K562 (cell line): Measurements from ENCODE around the gene SACS. TPM values are rescaled to one million over a fixed set of nuclear protein-coding genes. Genes with fewer than 3 reads are reported as not detected.

Experiments used
- ATAC-seq: fragments of 200-7000 bp; cut with Tn5 transposase; 3 replicates; pipeline ENCODE4 v1.9.1; 2020; ENCODE audit warnings: moderate library complexity
- BruUV-seq: library from RNA; stranded (reverse); fragments of 400-500 nt; replicated peaks from 2 replicates; lab custom pipeline; 2021; lab: Mats Ljungman, UMichigan
- CTCF ChIA-PET: fragments of 300-600 bp; formaldehyde crosslinking; extraction: SDS; loops from one replicate; lab custom pipeline; 2021; ENCODE audit warnings: low intra/inter-chr PET ratio; lab: Yijun Ruan, JAX
- POLR2A ChIA-PET: fragments of 300-600, 350-650 bp; sonication (Branson Sonifier 250); formaldehyde crosslinking; extraction: SDS; loops from one replicate; lab custom pipeline; 2021; ENCODE audit warnings: antibody characterized with exemption, inconsistent platforms; lab: Yijun Ruan, JAX
- DNase-seq, 4 experiments: peaks; one replicate each; pipeline versions ENCODE4 v3.0.0 to v3.0.0-alpha.2; 2011 to 2018; ENCODE audit warnings: low spot score in 3 of 4, mixed read lengths in 3 of 4; ENCODE audit errors: extremely low read depth in 1 of 4
- FAIRE-seq: peaks from 2 replicates; lab custom pipeline; 2011; peaks lifted over from hg19 to GRCh38; lab: Jason Lieb, UNC
- H2AFZ ChIP-seq: 2 replicates; pipeline ENCODE4 v1.6.0; 2011; ENCODE audit warnings: low read depth, low read length, control low read depth, inconsistent platforms
- H3K27ac ChIP-seq: fragments of 200-600 bp; 3 replicates; pipeline ENCODE4 v1.8.0; 2011; ENCODE audit warnings: low read depth, mild to moderate bottlenecking, control low read depth, inconsistent platforms, low read length, moderate library complexity, mixed read lengths; ENCODE audit errors: extremely low read depth
- H3K27me3 ChIP-seq, 2 experiments: fragments of 300-600 bp in 1 of 2; 2 replicates in 1 of 2; 3 replicates in 1 of 2; pipeline versions ENCODE4 v1.6.0 to v1.8.0; 2011; ENCODE audit warnings: inconsistent platforms in 2 of 2, low read length in 2 of 2, mild to moderate bottlenecking in 1 of 2, mixed read lengths in 1 of 2, moderate library complexity in 1 of 2; ENCODE audit not compliant: control insufficient read depth in 2 of 2, insufficient read depth in 2 of 2
- H3K36me3 ChIP-seq: fragments of 300-600 bp; 3 replicates; pipeline ENCODE4 v1.8.0; 2011; ENCODE audit warnings: mild to moderate bottlenecking, low read length, inconsistent platforms; ENCODE audit not compliant: control insufficient read depth, insufficient read depth
- H3K4me1 ChIP-seq, 2 experiments: fragments of 200-600 bp in 1 of 2; replicated peaks in 1 of 2; 2 replicates in 1 of 2; 3 replicates in 1 of 2; pipeline versions ENCODE4 v1.5.1 to v1.8.0; 2011; ENCODE audit warnings: inconsistent platforms in 2 of 2, low read length in 2 of 2, mild to moderate bottlenecking in 1 of 2, mixed read lengths in 1 of 2, moderate library complexity in 1 of 2; ENCODE audit not compliant: control insufficient read depth in 2 of 2, insufficient read depth in 2 of 2
- H3K4me2 ChIP-seq: 2 replicates; pipeline ENCODE4 v1.6.1; 2011; ENCODE audit warnings: low read length, control low read depth, inconsistent platforms, mixed read lengths; ENCODE audit not compliant: insufficient read depth
- H3K4me3 ChIP-seq: fragments of 200-600 bp; sonication (generic), shearing (Covaris generic); 2 replicates; pipeline ENCODE4 v1.5.1; 2016; ENCODE audit warnings: control low read depth, inconsistent platforms
- H3K79me2 ChIP-seq: fragments of 200-600 bp; 3 replicates; pipeline ENCODE4 v1.8.0; 2011; ENCODE audit warnings: low read length, inconsistent platforms; ENCODE audit not compliant: control insufficient read depth, insufficient read depth
- H3K9ac ChIP-seq, 2 experiments: 2 replicates each; pipeline versions ENCODE4 v1.6.0 to v1.6.1; 2011; ENCODE audit warnings: low read depth in 2 of 2, low read length in 2 of 2, control low read depth in 1 of 2, inconsistent platforms in 1 of 2, mild to moderate bottlenecking in 1 of 2, mixed read lengths in 1 of 2; ENCODE audit not compliant: insufficient read depth in 1 of 2
- H3K9me1 ChIP-seq: one replicate; pipeline ENCODE4 v1.6.0; 2011; ENCODE audit warnings: inconsistent platforms, mild to moderate bottlenecking, low read length, moderate library complexity; ENCODE audit not compliant: control insufficient read depth, insufficient read depth
- H3K9me3 ChIP-seq: replicated peaks from 2 replicates; pipeline ENCODE4 v1.5.1; 2011; ENCODE audit warnings: low read depth, low read length, inconsistent platforms; ENCODE audit not compliant: control insufficient read depth, insufficient read depth
- H4K20me1 ChIP-seq: replicated peaks from 2 replicates; pipeline ENCODE4 v1.6.1; 2011; ENCODE audit warnings: low read length, inconsistent platforms, mixed read lengths; ENCODE audit not compliant: control insufficient read depth, insufficient read depth
- E2F6 ChIP-seq, 2 experiments: IDR thresholded peaks; 2 replicates each; pipeline ENCODE4 v1.6.1; 2011; ENCODE audit warnings: borderline replicate concordance in 1 of 2, control low read depth in 1 of 2, low read depth in 1 of 2, low read length in 1 of 2, mild to moderate bottlenecking in 1 of 2, mixed read lengths in 1 of 2, moderate library complexity in 1 of 2; ENCODE audit not compliant: insufficient read depth in 1 of 2, insufficient read length in 1 of 2, poor library complexity in 1 of 2, severe bottlenecking in 1 of 2; ENCODE audit errors: extremely low read depth in 1 of 2
- NFE2L1 ChIP-seq: fragments of 450-650 bp; IDR thresholded peaks from 2 replicates; pipeline ENCODE4 v1.6.1; 2016; ENCODE audit warnings: missing genetic modification characterization, low read depth, mild to moderate bottlenecking, missing compliant biosample characterization, moderate library complexity, borderline replicate concordance
- POLR2AphosphoS2 ChIP-seq: IDR thresholded peaks from 2 replicates; pipeline ENCODE4 v1.6.1; 2012; ENCODE audit warnings: low read length, improper control_type of control experiment
- RHOXF2B ChIP-seq: fragments of 250-450 bp; sonication (Bioruptor Pico); conservative IDR thresholded peaks from 2 replicates; pipeline ENCODE4 v1.5.1; 2021
- SUPT5H ChIP-seq: fragments of 450-650 bp; IDR thresholded peaks from 2 replicates; pipeline ENCODE4 v1.6.1; 2016
- TSHZ1 ChIP-seq: fragments of 250-450 bp; sonication (Bioruptor Pico); IDR thresholded peaks from 2 replicates; pipeline ENCODE4 v1.4.0; 2020; ENCODE audit warnings: mild to moderate bottlenecking, moderate library complexity
- ZC3H8 ChIP-seq: fragments of 450-650 bp; IDR thresholded peaks from 2 replicates; pipeline ENCODE4 v1.6.1; 2017
- ZNF280A ChIP-seq: fragments of 450-650 bp; IDR thresholded peaks from 2 replicates; pipeline ENCODE4 v1.6.1; 2018; ENCODE audit warnings: mild to moderate bottlenecking, low read depth; ENCODE audit not compliant: partially characterized antibody
- in situ Hi-C: fragments of 300-500 bp; cut with MboI; formaldehyde crosslinking; loops from 4 replicates; pipeline ENCODE4 v1.15.0; 2018; ENCODE audit warnings: inconsistent platforms, mixed read lengths
- intact Hi-C: fragments of 100-400 bp; cut with micrococcal nuclease; formaldehyde crosslinking; loops from 2 replicates; pipeline ENCODE4 v1.14.2; 2022
- polyA plus RNA-seq, 8 experiments: library from polyadenylated mRNA; depleted of rRNA in 4 of 8; stranded (reverse) in 5 of 8; unstranded in 3 of 8; fragments of >200 nt; fragmentation: Nextera tagmentation in 2 of 8; fragmentation: Illumina TruSeq in 1 of 8; extraction: Ambion mirVana in 2 of 8; extraction: Trizol in 1 of 8; gene quantifications; 2 replicates each; pipeline versions ENCODE4 v1.2.1 to v1.2.3, GENCODE V29; 2011 to 2014; ENCODE audit warnings: inconsistent platforms in 1 of 8, missing spikeins in 1 of 8
- total RNA-seq, 7 experiments: library from RNA; depleted of rRNA in 6 of 7; stranded (reverse); fragments of >200 nt in 6 of 7; fragmentation: Illumina TruSeq in 2 of 7; extraction: Trizol in 2 of 7; gene quantifications; 2 replicates each; pipeline versions ENCODE4 v1.2.1 to v1.2.3, GENCODE V29; 2011 to 2021; ENCODE audit warnings: low replicate concordance in 1 of 7

The SACS gene
- total and polyA plus RNA-seq, 9 of the 15 experiments (the other 6 are each of a cell fraction or from before 2014, with no cell fraction given) = 4.7 to 28.2 (median 18.9) TPM

- POLR2A ChIA-PET = no interaction called here
- Histone ChIP-seq H3K9me3 (no peaks in the 10 kb centered on the region), H3K4me2 (no peak overlapping the region), H3K9me1 (no peaks in the 10 kb centered on the region), H3K27ac (no peak overlapping the region), H3K4me3 (no peak overlapping the region), H2AFZ (no peak overlapping the region), H3K36me3 (no peaks in the 10 kb centered on the region), H3K27me3 (no peaks in the 10 kb centered on the region), H3K9ac (no peak overlapping the region), H3K79me2 (no peaks in the 10 kb centered on the region), H3K4me1 (no peaks in the 10 kb centered on the region), H4K20me1 (no peaks in the 10 kb centered on the region)
- CTCF ChIA-PET = no interaction called here
- ATAC-seq (no peak), FAIRE-seq (no peak), DNase-seq (no peak)
- TF ChIP-seq TSHZ1 = no peak
- TF ChIP-seq ZNF280A = no peak
- no peak for TF ChIP-seq SUPT5H
- TF ChIP-seq E2F6 (IDR thresholded peaks at IDR 0.05; ENCODE audit: borderline replicate concordance in 1 of 2, extremely low read depth in 1 of 2, insufficient read depth in 1 of 2, insufficient read length in 1 of 2, low read depth in 1 of 2, low read length in 1 of 2, poor library complexity in 1 of 2, severe bottlenecking in 1 of 2) = no peak
- no peak for TF ChIP-seq RHOXF2B (CRISPR knock-in tag)
- no peak for TF ChIP-seq NFE2L1 (tag)
- no peak for TF ChIP-seq POLR2AphosphoS2
- TF ChIP-seq ZC3H8 = no peak
- in situ Hi-C loops = no loop called here
- no TSS peak for BruUV-seq
- intact Hi-C loops = no loop called here
These were observed 43.6 kb upstream of the SACS start for GRCh38 chr13:23477101-23477500.
